Subcutaneous adipose tissue (tissue), 4 donors: ENCODE measurements around the gene PEPD. TPM values are rescaled to one million over a fixed set of nuclear protein-coding genes. Genes with fewer than 3 reads are reported as not detected.

Experiments used
- CTCF ChIP-seq: fragments of 450-650 bp; IDR thresholded peaks from one replicate; pipeline ENCODE4 v1.5.1; 2016; ENCODE audit warnings: low read depth, mild to moderate bottlenecking, control low read depth, antibody characterized with exemption, moderate library complexity
- total RNA-seq, 4 donors: library from RNA; depleted of rRNA; stranded (reverse); fragments of >200 nt; gene quantifications; one replicate each; pipeline ENCODE4 v1.1.0, GENCODE V29; 2016

The PEPD gene
- total RNA-seq, 4 donors from 2014 or later: 71.3 to 110 (median 92.6) TPM

DNA sequence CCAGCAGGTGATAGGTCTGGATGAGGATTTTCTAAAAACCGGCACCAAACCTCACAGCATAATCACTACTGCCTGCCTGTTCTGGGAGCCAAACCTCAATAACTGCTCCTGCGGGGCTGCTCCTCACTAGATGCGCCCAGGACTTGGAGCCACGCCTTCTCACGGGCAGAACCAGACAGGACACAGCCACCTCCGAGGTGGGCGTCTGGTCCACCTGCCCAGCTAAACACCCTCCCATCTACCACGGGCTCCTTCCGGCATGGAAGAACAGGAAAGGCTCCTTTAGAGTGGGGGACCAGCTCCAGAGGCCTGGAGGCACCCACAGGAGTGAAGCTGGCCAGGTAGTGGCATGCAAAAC, 73.5 kb downstream of the PEPD start:
- no peak for TF ChIP-seq CTCF

DNA sequence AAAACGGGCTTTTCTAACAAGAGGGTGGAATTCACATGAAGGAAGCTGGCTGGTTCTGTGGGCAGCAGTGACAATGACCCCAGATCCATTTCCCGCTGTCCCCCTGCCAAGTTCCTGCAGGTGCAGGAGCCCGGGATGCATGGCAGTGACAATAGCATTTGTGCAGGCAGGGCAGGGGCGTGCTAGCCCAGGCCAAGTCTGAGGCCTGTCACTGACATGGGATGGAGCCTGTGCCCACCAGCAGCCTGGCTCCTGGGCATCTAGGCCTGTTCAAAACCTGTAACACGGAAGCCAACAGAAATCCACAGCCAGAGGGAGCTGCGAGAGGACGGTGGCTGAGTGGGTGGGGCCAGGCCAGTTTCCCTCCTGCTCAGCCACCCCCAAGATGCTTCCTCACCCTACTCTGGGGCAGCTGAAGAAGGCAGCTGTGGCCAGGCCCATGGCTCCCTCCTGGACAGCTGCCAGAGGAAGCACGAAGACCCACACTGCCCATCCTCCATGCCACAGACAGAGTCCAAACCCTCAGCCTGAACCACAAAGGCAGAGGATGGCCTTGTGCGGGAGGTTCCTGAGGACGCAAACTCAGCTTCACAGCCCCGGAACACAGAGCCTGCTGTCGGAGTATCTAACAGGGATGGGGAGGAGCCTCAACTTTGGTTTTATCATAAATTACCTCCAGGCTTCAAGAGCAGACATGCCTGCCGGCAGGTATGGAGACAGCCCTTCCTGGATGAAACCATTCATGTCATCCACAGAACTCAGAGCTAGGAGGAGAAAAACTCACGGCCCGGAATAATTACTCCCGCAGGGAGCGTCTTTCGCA, 74.0 kb downstream of the PEPD start:
- TF ChIP-seq CTCF: no peak

- TF ChIP-seq CTCF: no peak
Observed at GRCh38 chr19:33446330-33447293, 75.0 kb downstream of the PEPD start.

DNA sequence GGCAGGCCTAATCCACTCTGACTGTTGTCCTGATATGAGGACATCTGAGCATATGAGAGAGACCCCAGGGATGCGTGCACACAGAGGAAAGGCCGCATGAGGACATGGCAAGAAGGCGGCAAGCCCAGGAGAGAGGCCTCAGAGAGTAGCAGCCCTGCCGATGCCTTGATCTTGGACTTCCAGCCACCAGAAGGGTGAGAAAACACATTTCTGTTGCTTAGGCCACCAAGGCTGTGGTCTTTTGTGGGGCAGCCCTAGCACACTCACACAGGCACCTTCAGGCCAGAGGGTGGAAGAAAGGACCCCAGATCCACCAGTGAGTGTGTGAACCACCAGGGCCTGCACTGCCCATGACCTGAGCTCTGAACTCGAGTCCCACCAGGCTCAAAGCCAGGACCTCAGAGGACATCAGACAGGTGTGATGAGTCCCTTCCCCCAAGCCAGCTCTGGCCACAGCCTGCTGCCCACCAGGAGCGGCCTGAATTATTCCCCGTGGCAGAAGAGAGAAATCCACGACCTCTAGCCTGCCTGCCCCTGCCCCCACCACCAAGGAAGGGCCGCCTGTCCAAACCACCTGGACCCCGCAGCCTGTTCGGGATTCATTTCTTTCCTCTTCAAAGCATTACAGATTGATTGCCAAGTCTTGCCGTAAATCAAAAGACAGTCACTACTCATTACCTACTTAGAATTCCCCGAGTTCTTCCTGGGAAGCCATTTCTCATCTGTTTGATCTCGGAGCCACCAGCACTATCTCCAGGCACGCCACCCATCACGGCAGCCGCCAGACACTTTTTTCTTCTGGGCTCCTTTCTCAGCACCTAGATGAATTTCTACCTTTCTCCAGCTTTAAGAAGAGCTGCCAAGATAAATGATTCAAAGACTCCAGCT, 75.9 kb downstream of the PEPD start:
- no peak for TF ChIP-seq CTCF

GRCh38 chr19:33444562-33445441, 76.8 kb downstream of the PEPD start:
- TF ChIP-seq CTCF: no peak
